SU-DHL-6 (cell line): ENCODE data around the gene HOXC6.

Experiments used
- EZH2phosphoT487 ChIP-seq: fragments of 200-600 bp; sonication (generic), shearing (Covaris generic); conservative IDR thresholded peaks from 2 replicates; pipeline ENCODE4 v1.6.1; 2018; ENCODE audit warnings: mild to moderate bottlenecking, antibody characterized with exemption, low read length, moderate library complexity, mixed read lengths
- TF ChIP-seq, protein P1 (sequence below): fragments of 200-600 bp; sonication (generic); IDR thresholded peaks from one replicate; pipeline ENCODE4 v1.5.1; 2017; ENCODE audit warnings: antibody characterized with exemption, mild to moderate bottlenecking, low read length, moderate library complexity; ENCODE audit not compliant: insufficient read depth, poor library complexity, severe bottlenecking

DNA sequence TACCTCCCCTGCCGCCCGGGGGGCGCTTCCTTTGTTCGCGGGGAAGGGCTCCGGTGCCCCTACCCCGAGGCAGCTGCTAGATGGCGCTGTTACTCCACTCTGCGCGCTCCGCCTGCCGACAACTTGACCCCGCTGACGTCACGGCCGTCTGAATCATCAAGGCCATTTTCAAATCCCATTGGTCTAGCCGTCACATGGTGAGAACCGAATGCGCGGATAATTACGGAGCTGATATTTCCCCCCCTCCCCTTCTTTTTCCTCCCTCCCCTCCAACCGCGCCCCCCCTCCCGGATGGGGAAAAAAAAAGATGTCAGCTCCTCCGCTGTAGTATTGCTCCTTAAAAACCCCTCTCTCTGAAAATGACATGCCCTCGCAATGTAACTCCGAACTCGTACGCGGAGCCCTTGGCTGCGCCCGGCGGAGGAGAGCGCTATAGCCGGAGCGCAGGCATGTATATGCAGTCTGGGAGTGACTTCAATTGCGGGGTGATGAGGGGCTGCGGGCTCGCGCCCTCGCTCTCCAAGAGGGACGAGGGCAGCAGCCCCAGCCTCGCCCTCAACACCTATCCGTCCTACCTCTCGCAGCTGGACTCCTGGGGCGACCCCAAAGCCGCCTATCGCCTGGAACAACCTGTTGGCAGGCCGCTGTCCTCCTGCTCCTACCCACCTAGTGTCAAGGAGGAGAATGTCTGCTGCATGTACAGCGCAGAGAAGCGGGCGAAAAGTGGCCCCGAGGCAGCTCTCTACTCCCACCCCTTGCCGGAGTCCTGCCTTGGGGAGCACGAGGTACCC is 43.1 kb upstream of the HOXC6 start, which contains the start of gene HOXC10:
- TF ChIP-seq, protein P1, sequence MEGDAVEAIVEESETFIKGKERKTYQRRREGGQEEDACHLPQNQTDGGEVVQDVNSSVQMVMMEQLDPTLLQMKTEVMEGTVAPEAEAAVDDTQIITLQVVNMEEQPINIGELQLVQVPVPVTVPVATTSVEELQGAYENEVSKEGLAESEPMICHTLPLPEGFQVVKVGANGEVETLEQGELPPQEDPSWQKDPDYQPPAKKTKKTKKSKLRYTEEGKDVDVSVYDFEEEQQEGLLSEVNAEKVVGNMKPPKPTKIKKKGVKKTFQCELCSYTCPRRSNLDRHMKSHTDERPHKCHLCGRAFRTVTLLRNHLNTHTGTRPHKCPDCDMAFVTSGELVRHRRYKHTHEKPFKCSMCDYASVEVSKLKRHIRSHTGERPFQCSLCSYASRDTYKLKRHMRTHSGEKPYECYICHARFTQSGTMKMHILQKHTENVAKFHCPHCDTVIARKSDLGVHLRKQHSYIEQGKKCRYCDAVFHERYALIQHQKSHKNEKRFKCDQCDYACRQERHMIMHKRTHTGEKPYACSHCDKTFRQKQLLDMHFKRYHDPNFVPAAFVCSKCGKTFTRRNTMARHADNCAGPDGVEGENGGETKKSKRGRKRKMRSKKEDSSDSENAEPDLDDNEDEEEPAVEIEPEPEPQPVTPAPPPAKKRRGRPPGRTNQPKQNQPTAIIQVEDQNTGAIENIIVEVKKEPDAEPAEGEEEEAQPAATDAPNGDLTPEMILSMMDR, result peak; percentile 36
- no peak for TF ChIP-seq EZH2phosphoT487
